ENCODE results near the gene TIMM9.
"Not testable (repeated sequence)": the region's sequence is repeated elsewhere in the genome, so short reads cannot be mapped to it uniquely, and the experiment has no call there.

The TIMM9 gene

DNA sequence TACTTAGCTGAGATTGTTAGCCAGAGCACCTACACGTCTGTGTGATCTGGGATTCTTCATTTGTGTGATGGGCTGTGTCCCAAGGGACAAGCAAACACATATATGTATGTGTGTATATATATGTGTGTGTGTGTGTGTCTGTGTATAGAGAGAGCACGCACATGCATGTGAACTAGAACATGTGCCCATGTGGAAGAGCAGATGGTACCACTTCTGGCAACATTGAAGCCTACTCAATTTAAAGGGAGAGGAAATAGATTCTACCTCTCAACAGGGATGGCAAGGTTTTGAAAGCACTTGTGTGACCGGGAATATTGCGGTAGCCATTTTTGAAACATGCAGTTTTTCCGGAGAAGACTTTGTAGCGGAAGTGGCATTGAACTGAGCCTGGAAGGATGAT, 30.2 kb downstream of the TIMM9 start:
- Histone ChIP-seq H3K9ac (ENCODE audit: low read depth, low read length) (no peak overlapping the region), H3K4me1 (ENCODE audit: control insufficient read depth, insufficient read depth, low read length) (peaks cover 10% of the 10 kb centered on the region), H3K4me2 (ENCODE audit: low read length) (no peak overlapping the region), H3K9me3 (replicated peaks; ENCODE audit: low read length) (no peaks in the 10 kb centered on the region), H3K36me3 (ENCODE audit: insufficient read depth, low read length) (no peaks in the 10 kb centered on the region), H3K4me3 (ENCODE audit: low read length) (no peak overlapping the region), H3K27me3 (ENCODE audit: control insufficient read depth, insufficient read depth, low read length) (no peaks in the 10 kb centered on the region)

DNA sequence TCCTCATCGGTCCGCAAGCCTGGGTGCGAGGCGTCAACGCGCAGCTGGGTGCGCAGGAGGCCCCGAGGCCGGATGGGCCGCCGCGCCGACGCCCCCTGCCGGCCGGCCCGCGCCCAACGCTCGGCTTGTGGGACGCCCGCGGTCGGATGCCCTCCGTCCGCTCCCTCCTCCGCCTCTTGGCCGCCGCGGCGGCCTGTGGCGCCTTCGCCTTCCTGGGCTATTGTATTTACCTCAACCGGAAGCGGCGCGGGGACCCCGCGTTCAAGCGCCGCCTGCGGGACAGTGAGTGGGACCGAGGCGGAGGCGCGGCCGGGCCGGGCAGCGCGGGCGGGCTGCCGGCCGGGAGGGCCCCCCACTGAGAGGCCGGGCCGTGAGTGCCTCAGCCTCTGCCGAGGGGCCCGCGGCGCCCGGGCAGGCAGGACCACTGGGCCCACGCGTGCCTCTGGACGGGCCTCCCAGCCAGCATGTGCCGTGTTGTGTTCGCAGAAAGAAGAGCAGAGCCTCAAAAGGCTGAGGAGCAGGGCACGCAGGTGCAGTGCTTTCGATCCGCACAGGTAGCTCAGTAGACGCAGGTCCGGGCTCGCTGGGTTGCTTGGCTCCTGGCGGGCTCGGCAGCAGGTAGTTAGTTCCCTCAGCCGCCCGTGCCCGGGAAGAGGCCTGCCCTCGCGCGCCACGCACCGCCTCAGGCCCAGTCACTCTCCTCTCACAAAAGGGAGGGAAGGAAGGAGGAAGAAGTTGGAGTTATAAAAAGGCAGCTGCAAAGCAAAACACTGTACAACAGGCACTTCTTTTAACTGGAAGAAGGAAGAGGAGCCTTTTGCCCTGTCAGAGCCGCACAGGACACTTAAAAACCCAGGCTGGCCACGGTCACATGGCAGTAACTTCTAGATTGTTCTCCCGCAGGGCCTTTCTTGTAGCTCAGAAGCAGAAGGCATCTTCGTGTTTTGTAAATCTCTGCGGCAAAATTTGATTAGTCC, 31.2 kb downstream of the TIMM9 start, which contains the start of gene TOMM20L:
TSS of gene TOMM20L (plus strand) at position 119 of the 977 bp plus-strand sequence. CDS start at position 147, 28 bp downstream.
- H3K9me3 ChIP-seq (replicated peaks; ENCODE audit: low read length) = no peaks in the 10 kb centered on the region
- H3K36me3 ChIP-seq (ENCODE audit: insufficient read depth, low read length) = no peaks in the 10 kb centered on the region
- peak within 1 kb of the TSS; percentile 70 for H3K4me3 ChIP-seq (ENCODE audit: low read length)
- H3K9ac ChIP-seq (ENCODE audit: low read depth, low read length) = peak within 1 kb of the TSS; percentile 77
- peaks cover 10% of the 10 kb centered on the region for H3K4me1 ChIP-seq (ENCODE audit: control insufficient read depth, insufficient read depth, low read length)
- H3K4me2 ChIP-seq (ENCODE audit: low read length) = peak within 1 kb of the TSS; percentile 86
- H3K27me3 ChIP-seq (ENCODE audit: control insufficient read depth, insufficient read depth, low read length) = no peaks in the 10 kb centered on the region

DNA sequence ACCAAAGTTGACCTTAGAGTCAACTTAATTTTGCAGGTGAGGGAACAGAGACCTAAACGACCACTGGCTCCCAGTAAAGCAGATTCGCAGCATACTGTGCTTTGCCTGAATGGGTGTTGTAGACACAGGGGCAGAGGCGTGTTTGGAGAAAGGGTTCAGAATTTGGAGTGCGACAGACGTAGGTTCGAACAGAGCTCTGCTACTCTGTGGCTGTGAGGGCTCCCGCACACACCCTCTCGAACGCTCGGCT, 31.8 kb downstream of the TIMM9 start:
- H3K4me2 ChIP-seq (ENCODE audit: low read length) = peak overlapping the region; percentile 86
- H3K9ac ChIP-seq (ENCODE audit: low read depth, low read length) = peak overlapping the region; percentile 77
- no peaks in the 10 kb centered on the region for H3K36me3 ChIP-seq (ENCODE audit: insufficient read depth, low read length)
- no peaks in the 10 kb centered on the region for H3K9me3 ChIP-seq (replicated peaks; ENCODE audit: low read length)
- no peaks in the 10 kb centered on the region for H3K27me3 ChIP-seq (ENCODE audit: control insufficient read depth, insufficient read depth, low read length)
- peak overlapping the region; percentile 70 for H3K4me3 ChIP-seq (ENCODE audit: low read length)
- peaks cover 10% of the 10 kb centered on the region for H3K4me1 ChIP-seq (ENCODE audit: control insufficient read depth, insufficient read depth, low read length)

DNA sequence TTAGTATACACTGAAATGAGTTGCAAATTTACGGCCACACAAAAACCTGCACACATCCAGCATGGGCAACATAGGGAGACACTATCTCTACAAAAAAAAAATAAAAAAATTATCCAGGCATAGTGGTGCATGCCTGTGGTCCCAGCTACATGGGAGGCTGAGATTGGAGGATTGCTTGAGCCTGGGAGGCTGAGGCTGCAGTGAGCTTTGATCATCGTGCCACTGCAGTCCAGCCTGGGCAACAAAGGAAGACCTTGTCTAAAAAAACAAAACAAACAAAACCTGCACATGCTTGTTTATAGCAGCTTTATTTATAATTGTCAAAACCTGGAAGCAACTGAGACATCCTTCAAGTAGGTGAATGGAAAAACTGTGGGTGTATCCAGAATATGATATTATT, 36.5 kb downstream of the TIMM9 start:
- Histone ChIP-seq H3K9ac (ENCODE audit: low read depth, low read length) (no peak overlapping the region), H3K4me3 (ENCODE audit: low read length) (no peak overlapping the region), H3K4me1 (ENCODE audit: control insufficient read depth, insufficient read depth, low read length) (peaks cover 6% of the 10 kb centered on the region), H3K36me3 (ENCODE audit: insufficient read depth, low read length) (no peaks in the 10 kb centered on the region), H3K9me3 (replicated peaks; ENCODE audit: low read length) (no peaks in the 10 kb centered on the region), H3K4me2 (ENCODE audit: low read length) (no peak overlapping the region), H3K27me3 (ENCODE audit: control insufficient read depth, insufficient read depth, low read length) (no peaks in the 10 kb centered on the region)

DNA sequence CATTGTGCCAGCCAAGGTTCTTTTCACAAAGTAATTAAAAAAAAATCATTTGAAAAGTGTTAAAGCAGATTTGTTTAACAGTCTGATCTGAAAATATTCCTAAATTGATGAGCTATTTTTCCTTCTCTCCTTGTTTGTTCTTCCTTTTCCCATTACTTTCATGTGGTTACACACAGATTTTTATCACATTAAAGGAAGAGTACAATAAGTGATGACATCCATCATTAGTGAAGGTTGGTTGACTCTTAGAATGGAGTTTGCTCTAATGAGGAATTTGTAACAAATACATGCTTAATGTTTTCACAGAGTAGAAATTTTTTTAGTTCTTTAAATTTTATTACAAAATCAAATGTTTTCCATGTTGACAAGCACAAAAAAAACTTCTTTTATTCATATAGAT, 50.5 kb downstream of the TIMM9 start:
- no peaks in the 10 kb centered on the region for H3K9me3 ChIP-seq (replicated peaks; ENCODE audit: low read length)
- no peak overlapping the region for H3K4me3 ChIP-seq (ENCODE audit: low read length)
- H3K9ac ChIP-seq (ENCODE audit: low read depth, low read length) = no peak overlapping the region
- H3K27me3 ChIP-seq (ENCODE audit: control insufficient read depth, insufficient read depth, low read length) = no peaks in the 10 kb centered on the region
- H3K4me1 ChIP-seq (ENCODE audit: control insufficient read depth, insufficient read depth, low read length) = no peaks in the 10 kb centered on the region
- H3K4me2 ChIP-seq (ENCODE audit: low read length) = no peak overlapping the region
- peaks cover 13% of the 10 kb centered on the region for H3K36me3 ChIP-seq (ENCODE audit: insufficient read depth, low read length)

DNA sequence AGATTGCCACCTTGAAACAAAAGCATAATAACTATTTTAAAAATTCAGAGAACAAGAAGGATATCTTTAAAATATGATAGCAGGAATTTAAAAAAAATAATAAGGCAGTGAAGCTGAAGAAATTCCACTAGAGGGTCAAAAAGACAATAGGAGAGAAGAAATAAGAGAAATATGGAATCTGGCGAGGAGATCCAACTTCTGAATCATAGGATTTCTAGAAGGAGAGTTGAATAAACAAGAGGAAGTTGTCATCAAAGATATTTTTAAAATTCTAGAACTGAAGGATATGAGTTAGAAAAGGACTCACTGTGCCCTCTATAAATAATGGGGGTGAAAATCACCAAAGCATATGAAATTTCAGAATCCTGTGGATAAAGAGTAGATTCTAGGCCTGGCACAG, 58.4 kb downstream of the TIMM9 start:
- peaks cover 7% of the 10 kb centered on the region for H3K4me1 ChIP-seq (ENCODE audit: control insufficient read depth, insufficient read depth, low read length)
- H3K27me3 ChIP-seq (ENCODE audit: control insufficient read depth, insufficient read depth, low read length) = no peaks in the 10 kb centered on the region
- no peaks in the 10 kb centered on the region for H3K9me3 ChIP-seq (replicated peaks; ENCODE audit: low read length)
- H3K4me2 ChIP-seq (ENCODE audit: low read length) = no peak overlapping the region
- H3K36me3 ChIP-seq (ENCODE audit: insufficient read depth, low read length) = peaks cover 54% of the 10 kb centered on the region
- H3K4me3 ChIP-seq (ENCODE audit: low read length) = no peak overlapping the region
- H3K9ac ChIP-seq (ENCODE audit: low read depth, low read length) = no peak overlapping the region

DNA sequence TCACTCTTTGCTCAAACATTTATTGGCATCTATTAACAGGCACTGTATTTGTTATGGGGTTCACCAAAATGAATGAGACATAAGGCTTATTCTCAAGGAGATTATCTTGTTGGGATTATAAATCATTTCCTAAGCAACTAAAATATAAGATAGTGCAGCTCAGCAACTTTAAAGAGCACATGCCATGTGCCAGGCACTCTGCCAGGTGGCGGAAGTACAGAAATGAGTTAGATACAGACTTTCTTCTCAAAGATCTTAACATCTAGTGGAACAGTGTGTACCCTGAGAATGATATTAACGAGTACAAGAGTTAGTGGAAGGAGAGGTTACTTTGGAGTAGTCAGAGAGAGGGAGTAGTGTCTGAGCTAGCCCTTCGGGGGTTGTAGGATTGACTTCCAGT, 60.0 kb downstream of the TIMM9 start:
- H3K9me3 ChIP-seq (replicated peaks; ENCODE audit: low read length) = no peaks in the 10 kb centered on the region
- H3K27me3 ChIP-seq (ENCODE audit: control insufficient read depth, insufficient read depth, low read length) = no peaks in the 10 kb centered on the region
- no peak overlapping the region for H3K4me2 ChIP-seq (ENCODE audit: low read length)
- peaks cover 54% of the 10 kb centered on the region for H3K36me3 ChIP-seq (ENCODE audit: insufficient read depth, low read length)
- H3K4me3 ChIP-seq (ENCODE audit: low read length) = no peak overlapping the region
- H3K9ac ChIP-seq (ENCODE audit: low read depth, low read length) = no peak overlapping the region
- peaks cover 7% of the 10 kb centered on the region for H3K4me1 ChIP-seq (ENCODE audit: control insufficient read depth, insufficient read depth, low read length)

DNA sequence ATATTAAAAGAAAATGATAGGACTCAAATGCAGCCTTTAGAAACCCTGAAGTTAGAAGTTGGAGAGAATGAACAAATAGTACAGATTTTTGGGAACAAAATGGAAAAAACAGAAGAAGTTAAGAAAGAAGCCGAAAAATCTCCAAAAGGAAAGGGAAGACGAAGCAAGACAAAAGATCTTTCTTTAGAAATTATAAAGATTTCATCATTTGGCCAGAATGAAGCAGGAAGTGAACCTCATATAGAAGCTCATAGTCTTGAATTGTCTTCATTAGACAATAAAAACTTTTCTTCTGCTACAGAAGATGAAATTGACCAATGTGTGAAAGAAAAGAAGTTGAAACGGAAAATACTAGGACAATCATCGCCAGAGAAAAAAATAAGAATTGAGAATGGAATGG, 63.0 kb downstream of the TIMM9 start:
- Histone ChIP-seq H3K9ac (ENCODE audit: low read depth, low read length) (no peak overlapping the region), H3K9me3 (replicated peaks; ENCODE audit: low read length) (no peaks in the 10 kb centered on the region), H3K4me2 (ENCODE audit: low read length) (no peak overlapping the region), H3K4me1 (ENCODE audit: control insufficient read depth, insufficient read depth, low read length) (peaks cover 7% of the 10 kb centered on the region), H3K36me3 (ENCODE audit: insufficient read depth, low read length) (peaks cover 59% of the 10 kb centered on the region), H3K27me3 (ENCODE audit: control insufficient read depth, insufficient read depth, low read length) (no peaks in the 10 kb centered on the region), H3K4me3 (ENCODE audit: low read length) (no peak overlapping the region)

DNA sequence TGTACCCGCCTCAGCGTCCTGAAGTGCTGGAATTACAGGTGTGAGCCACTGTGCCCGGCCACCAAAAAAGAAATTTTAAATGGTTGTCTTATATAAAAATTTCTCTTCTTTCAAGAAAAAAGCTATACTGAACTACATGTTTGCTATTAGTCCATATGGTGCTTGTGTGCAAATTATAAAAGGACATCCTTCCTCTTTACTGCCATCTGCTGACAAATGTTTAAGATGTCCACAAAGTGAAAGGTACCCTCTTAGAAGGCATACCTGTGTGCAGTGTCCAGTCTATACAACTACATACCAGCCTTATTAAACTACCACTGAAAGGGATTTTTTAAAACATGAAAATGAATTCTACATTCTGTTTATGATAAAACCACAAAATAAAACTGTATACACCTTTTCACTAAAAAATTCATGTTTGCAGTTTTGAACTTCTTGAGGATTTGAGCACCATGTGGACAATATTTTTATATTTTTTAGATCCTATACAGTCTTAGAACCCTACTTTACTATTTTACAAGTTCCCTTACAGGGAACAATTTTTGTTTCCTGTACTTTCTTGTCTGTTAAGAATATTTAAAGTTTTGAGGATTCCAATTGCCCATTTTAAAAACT, 64.4 kb downstream of the TIMM9 start:
- H3K36me3 ChIP-seq (ENCODE audit: insufficient read depth, low read length) = peaks cover 53% of the 10 kb centered on the region

DNA sequence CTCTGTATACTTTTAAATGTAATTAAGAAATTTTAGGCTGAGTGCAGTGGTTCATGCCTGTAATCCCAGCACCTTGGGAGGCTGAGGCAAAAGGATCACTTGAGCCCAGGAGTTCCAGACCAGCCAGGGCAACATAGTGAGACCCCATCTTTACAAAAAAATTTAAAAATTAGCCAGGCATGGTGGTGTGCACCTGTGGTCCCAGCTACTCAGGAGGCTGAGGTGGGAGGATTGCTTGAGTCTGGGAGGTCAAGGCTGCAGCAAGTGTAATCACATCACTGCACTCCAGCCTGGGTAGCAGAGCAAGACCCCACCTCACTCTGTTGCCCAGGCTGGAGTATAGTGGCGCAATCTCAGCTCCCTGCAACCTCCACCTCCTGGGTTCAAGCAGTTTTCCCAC, 65.1 kb downstream of the TIMM9 start:
- H3K9ac ChIP-seq (ENCODE audit: low read depth, low read length); H3K9me3 ChIP-seq (replicated peaks; ENCODE audit: low read length); H3K27me3 ChIP-seq (ENCODE audit: control insufficient read depth, insufficient read depth, low read length); H3K4me3 ChIP-seq (ENCODE audit: low read length); H3K4me1 ChIP-seq (ENCODE audit: control insufficient read depth, insufficient read depth, low read length); H3K4me2 ChIP-seq (ENCODE audit: low read length): not testable (repeated sequence)
- H3K36me3 ChIP-seq (ENCODE audit: insufficient read depth, low read length) = peaks cover 47% of the 10 kb centered on the region

More for the DNA sequence above, 64.4 kb downstream of the TIMM9 start:
- H3K4me2 ChIP-seq (ENCODE audit: low read length) = no peak overlapping the region
- no peak overlapping the region for H3K4me3 ChIP-seq (ENCODE audit: low read length)
- no peaks in the 10 kb centered on the region for H3K9me3 ChIP-seq (replicated peaks; ENCODE audit: low read length)
- H3K4me1 ChIP-seq (ENCODE audit: control insufficient read depth, insufficient read depth, low read length) = no peaks in the 10 kb centered on the region
- no peak overlapping the region for H3K9ac ChIP-seq (ENCODE audit: low read depth, low read length)
- H3K27me3 ChIP-seq (ENCODE audit: control insufficient read depth, insufficient read depth, low read length) = no peaks in the 10 kb centered on the region

Measured in skeletal muscle satellite cell (primary cell).